Vagina (tissue), 2 donors: ENCODE data around the gene CR1.

Experiments used
- POLR2A ChIP-seq, 2 donors: fragments of 450-650 bp; IDR thresholded peaks; one replicate each; pipeline ENCODE4 v1.6.1; 2017; ENCODE audit warnings: antibody characterized with exemption in 2 of 2, mild to moderate bottlenecking in 2 of 2, moderate library complexity in 2 of 2
- POLR2AphosphoS5 ChIP-seq, 2 donors: sonication (generic); formaldehyde crosslinking; IDR thresholded peaks; one replicate each; pipeline ENCODE4 v1.9.0; 2017; ENCODE audit warnings: antibody characterized with exemption in 2 of 2, mild to moderate bottlenecking in 2 of 2, low read depth in 1 of 2; ENCODE audit not compliant: insufficient read depth in 1 of 2
- TF ChIP-seq, protein P1 (sequence below), 3 experiments: fragments of 450-650 bp in 2 of 3; fragments of 200-600 bp in 1 of 3; sonication (generic) in 1 of 3; IDR thresholded peaks; one replicate each; pipeline ENCODE4 v1.5.1; 2017 to 2019; ENCODE audit warnings: antibody characterized with exemption in 3 of 3, mild to moderate bottlenecking in 2 of 3, moderate library complexity in 2 of 3

GRCh38 chr1:207647671-207648333 is 151.8 kb downstream of the CR1 start:
- TF ChIP-seq, protein P1, sequence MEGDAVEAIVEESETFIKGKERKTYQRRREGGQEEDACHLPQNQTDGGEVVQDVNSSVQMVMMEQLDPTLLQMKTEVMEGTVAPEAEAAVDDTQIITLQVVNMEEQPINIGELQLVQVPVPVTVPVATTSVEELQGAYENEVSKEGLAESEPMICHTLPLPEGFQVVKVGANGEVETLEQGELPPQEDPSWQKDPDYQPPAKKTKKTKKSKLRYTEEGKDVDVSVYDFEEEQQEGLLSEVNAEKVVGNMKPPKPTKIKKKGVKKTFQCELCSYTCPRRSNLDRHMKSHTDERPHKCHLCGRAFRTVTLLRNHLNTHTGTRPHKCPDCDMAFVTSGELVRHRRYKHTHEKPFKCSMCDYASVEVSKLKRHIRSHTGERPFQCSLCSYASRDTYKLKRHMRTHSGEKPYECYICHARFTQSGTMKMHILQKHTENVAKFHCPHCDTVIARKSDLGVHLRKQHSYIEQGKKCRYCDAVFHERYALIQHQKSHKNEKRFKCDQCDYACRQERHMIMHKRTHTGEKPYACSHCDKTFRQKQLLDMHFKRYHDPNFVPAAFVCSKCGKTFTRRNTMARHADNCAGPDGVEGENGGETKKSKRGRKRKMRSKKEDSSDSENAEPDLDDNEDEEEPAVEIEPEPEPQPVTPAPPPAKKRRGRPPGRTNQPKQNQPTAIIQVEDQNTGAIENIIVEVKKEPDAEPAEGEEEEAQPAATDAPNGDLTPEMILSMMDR (IDR thresholded peaks at IDR 0.05): no peak
- TF ChIP-seq POLR2A (IDR thresholded peaks at IDR 0.05) (no peak), POLR2AphosphoS5 (IDR thresholded peaks at IDR 0.05; ENCODE audit: insufficient read depth in 1 of 2, low read depth in 1 of 2) (no peak)
